ENCODE measurements around the gene DEFB123.

Gene DEFB123

GRCh38 chr20:31485450-31486339 is 45.3 kb downstream of the DEFB123 start:
- DNase-seq (ENCODE audit: low read depth) = no peak
- H3K4me3 ChIP-seq (ENCODE audit: low read depth, low read length) = no peak overlapping the region
- TF ChIP-seq CTCF (IDR thresholded peaks at IDR 0.05; ENCODE audit: insufficient read depth, low read depth, low read length, missing control alignments) = no peak

GRCh38 chr20:31488115-31488514 is 47.7 kb downstream of the DEFB123 start:
- TF ChIP-seq CTCF (IDR thresholded peaks at IDR 0.05; ENCODE audit: insufficient read depth, low read depth, low read length, missing control alignments) = no peak
- no peak for DNase-seq (ENCODE audit: low read depth)

GRCh38 chr20:31489152-31489551 is 48.7 kb downstream of the DEFB123 start:
- DNase-seq (ENCODE audit: low read depth) = no peak
- H3K4me3 ChIP-seq (ENCODE audit: low read depth, low read length) = no peak overlapping the region
- TF ChIP-seq CTCF (IDR thresholded peaks at IDR 0.05; ENCODE audit: insufficient read depth, low read depth, low read length, missing control alignments) = no peak

More at GRCh38 chr20:31488115-31488514, 47.7 kb downstream of the DEFB123 start:
- no peak overlapping the region for H3K4me3 ChIP-seq (ENCODE audit: low read depth, low read length)

- H3K4me3 ChIP-seq (ENCODE audit: low read depth, low read length) = no peak overlapping the region
- TF ChIP-seq CTCF (IDR thresholded peaks at IDR 0.05; ENCODE audit: insufficient read depth, low read depth, low read length, missing control alignments) = no peak
These were observed 50.3 kb downstream of the DEFB123 start for GRCh38 chr20:31490752-31491151.

GRCh38 chr20:31494131-31494530 is 53.7 kb downstream of the DEFB123 start:
- no peak for DNase-seq (ENCODE audit: low read depth)
- peak; percentile 11 for TF ChIP-seq CTCF (IDR thresholded peaks at IDR 0.05; ENCODE audit: insufficient read depth, low read depth, low read length, missing control alignments)
- H3K4me3 ChIP-seq (ENCODE audit: low read depth, low read length) = no peak overlapping the region

More at GRCh38 chr20:31490752-31491151, 50.3 kb downstream of the DEFB123 start:
- DNase-seq (ENCODE audit: low read depth) = no peak

- no peak overlapping the region for H3K4me3 ChIP-seq (ENCODE audit: low read depth, low read length)
- no peak for TF ChIP-seq CTCF (IDR thresholded peaks at IDR 0.05; ENCODE audit: insufficient read depth, low read depth, low read length, missing control alignments)
- no peak for DNase-seq (ENCODE audit: low read depth)
These were observed 56.4 kb downstream of the DEFB123 start for GRCh38 chr20:31496761-31497295.
